ENCODE results near the gene PRPF6.

DNA sequence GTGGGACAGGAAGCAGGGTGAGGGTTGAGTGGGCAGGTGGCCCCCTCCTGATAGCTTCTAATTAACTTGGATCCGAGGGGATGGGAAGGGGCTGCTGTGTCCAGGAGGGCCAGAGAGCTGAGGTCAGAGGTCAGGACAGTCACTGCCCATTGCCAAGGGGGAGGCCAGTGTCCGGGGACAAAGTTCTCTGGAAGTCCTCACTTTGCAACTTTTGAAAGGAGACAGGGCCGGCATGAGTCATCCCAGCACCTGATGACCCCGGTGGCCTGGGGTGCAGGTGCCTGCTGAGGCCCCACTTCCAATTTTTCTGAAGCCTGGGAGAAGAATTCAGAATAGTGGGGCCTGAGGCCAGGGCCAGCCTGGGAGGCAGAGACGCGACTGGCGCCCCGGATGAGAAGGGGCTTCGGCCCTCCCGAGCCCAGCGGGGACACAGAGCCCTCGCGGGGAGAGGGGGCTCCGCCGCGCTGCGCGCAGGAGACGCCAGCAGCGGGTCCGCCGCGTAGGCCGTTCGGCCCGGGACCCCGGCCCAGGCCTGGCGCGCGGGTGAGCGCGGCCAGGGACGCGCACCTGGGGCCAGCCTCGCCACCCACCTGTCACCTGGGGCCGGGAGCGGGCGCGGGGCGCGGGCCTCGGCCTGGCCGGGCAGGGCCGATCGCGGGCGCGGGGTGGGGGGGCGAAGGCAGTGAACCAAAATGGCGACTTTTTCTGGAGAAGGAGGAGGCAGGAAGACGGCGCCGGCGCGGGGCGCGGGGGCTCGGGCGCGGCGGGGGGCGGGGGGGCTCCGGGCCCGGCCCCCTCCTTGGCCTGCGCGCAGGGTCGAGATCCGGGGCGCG lies 11.8 kb upstream of the PRPF6 start:
- TF ChIP-seq POLR2A (IDR thresholded peaks at IDR 0.05) (no peak), EP300 (IDR thresholded peaks at IDR 0.05) (no peak)
- TF ChIP-seq, protein P1, sequence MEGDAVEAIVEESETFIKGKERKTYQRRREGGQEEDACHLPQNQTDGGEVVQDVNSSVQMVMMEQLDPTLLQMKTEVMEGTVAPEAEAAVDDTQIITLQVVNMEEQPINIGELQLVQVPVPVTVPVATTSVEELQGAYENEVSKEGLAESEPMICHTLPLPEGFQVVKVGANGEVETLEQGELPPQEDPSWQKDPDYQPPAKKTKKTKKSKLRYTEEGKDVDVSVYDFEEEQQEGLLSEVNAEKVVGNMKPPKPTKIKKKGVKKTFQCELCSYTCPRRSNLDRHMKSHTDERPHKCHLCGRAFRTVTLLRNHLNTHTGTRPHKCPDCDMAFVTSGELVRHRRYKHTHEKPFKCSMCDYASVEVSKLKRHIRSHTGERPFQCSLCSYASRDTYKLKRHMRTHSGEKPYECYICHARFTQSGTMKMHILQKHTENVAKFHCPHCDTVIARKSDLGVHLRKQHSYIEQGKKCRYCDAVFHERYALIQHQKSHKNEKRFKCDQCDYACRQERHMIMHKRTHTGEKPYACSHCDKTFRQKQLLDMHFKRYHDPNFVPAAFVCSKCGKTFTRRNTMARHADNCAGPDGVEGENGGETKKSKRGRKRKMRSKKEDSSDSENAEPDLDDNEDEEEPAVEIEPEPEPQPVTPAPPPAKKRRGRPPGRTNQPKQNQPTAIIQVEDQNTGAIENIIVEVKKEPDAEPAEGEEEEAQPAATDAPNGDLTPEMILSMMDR (IDR thresholded peaks at IDR 0.05) = no peak

All from upper lobe of left lung (tissue), 4 donors.